Epithelial cell of proximal tubule (primary cell): ENCODE data around the gene RMRP. TPM values are rescaled to one million over a fixed set of nuclear protein-coding genes. Genes with fewer than 3 reads are reported as not detected.

Experiments
- DNase-seq: peaks from one replicate; pipeline ENCODE4 v3.0.0-alpha.2; 2011; ENCODE audit warnings: low read depth
- H3K4me3 ChIP-seq: 2 replicates; pipeline ENCODE4 v1.5.1; 2011; ENCODE audit warnings: low read depth, mild to moderate bottlenecking, low read length
- total RNA-seq: library from RNA; depleted of rRNA; stranded (reverse); fragments of >200 nt; gene quantifications from 2 replicates; pipeline ENCODE4 v1.2.3, GENCODE V29; 2015
- TF ChIP-seq, protein P1 (sequence below): conservative IDR thresholded peaks from 2 replicates; pipeline ENCODE4 v1.5.1; 2012; ENCODE audit warnings: low read depth, mild to moderate bottlenecking, low read length

The RMRP gene
- total RNA-seq, 1 donor from 2014 or later, result 3,154 TPM

- H3K4me3 ChIP-seq, result peak overlapping the region; percentile 78
- TF ChIP-seq, protein P1, sequence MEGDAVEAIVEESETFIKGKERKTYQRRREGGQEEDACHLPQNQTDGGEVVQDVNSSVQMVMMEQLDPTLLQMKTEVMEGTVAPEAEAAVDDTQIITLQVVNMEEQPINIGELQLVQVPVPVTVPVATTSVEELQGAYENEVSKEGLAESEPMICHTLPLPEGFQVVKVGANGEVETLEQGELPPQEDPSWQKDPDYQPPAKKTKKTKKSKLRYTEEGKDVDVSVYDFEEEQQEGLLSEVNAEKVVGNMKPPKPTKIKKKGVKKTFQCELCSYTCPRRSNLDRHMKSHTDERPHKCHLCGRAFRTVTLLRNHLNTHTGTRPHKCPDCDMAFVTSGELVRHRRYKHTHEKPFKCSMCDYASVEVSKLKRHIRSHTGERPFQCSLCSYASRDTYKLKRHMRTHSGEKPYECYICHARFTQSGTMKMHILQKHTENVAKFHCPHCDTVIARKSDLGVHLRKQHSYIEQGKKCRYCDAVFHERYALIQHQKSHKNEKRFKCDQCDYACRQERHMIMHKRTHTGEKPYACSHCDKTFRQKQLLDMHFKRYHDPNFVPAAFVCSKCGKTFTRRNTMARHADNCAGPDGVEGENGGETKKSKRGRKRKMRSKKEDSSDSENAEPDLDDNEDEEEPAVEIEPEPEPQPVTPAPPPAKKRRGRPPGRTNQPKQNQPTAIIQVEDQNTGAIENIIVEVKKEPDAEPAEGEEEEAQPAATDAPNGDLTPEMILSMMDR, result no peak
- no peak for DNase-seq
Measured at GRCh38 chr9:35658968-35659220, 1.1 kb upstream of the RMRP start.

DNA sequence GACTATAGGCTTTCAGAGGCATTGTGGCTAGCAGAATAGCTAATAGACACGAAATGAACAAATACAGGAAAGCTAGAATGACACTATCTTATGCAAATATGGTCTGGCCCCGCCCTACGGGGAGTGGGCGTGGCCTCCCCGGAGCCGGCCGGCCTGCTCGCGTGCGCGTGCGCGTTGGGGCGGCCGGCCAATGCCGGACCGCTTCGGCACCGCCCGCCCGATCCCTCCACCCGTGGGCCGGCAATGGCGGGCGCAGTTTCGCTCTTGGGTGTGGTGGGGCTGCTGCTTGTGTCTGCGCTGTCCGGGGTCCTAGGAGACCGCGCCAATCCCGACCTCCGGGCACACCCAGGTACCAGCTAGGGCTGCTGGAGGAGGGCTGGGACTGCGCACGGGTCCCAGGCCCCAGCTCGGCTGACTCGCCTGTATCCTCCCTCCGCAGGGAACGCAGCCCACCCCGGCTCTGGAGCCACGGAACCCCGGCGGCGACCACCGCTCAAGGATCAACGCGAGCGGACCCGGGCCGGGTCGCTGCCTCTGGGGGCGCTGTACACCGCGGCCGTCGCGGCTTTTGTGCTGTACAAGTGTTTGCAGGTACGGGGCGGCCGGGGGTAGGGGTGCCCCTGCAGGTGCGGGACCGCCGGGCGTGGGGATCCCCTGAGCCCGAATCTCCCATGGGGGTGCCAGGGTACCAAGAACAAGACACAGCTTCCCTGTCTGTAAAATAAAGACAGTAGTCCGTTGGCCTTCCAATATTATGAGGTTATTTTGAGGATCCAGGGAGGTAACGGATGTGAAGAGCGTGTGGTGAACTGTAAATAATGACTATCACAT is 533 bp upstream of the RMRP start, which contains the start of gene CCDC107:
Gene CCDC107 (plus strand): TSS at position 156 of the 831 bp plus-strand sequence. CDS start 88 bp downstream, at position 244.
- H3K4me3 ChIP-seq, result peak within 1 kb of the TSS; percentile 78
- TF ChIP-seq, protein P1, result peak; percentile 49
- DNase-seq, result no peak

GRCh38 chr9:35656831-35657545 is 831 bp downstream of the RMRP start:
- peak overlapping the region; percentile 42 for H3K4me3 ChIP-seq
- no peak for DNase-seq
- TF ChIP-seq, protein P1, result no peak

- TF ChIP-seq, protein P1, result no peak
- DNase-seq, result no peak
- H3K4me3 ChIP-seq, result no peak overlapping the region
Measured at GRCh38 chr9:35656348-35656747, 1.5 kb downstream of the RMRP start.

DNA sequence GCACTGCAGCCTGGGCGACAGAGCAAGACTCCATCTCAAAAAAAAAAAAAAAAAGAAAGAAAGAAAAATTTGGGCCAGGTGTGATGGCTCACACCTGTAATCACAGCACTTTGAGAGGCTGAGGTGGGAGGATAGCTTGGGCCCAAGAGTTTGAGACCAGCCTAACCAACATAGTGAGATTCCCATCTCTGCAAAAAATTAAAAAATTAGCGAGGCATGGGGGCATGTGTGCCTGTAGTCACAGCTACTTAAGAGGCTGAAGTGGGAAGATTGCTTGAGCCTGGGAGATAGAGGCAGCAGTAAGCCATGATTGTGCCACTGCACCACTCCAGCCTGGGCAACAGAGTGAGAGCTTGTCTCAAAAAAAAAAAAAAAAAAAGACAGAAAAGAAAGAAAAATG is 4.2 kb downstream of the RMRP start:
- DNase-seq, result no peak
- H3K4me3 ChIP-seq, result no peak overlapping the region
- TF ChIP-seq, protein P1, result no peak

DNA sequence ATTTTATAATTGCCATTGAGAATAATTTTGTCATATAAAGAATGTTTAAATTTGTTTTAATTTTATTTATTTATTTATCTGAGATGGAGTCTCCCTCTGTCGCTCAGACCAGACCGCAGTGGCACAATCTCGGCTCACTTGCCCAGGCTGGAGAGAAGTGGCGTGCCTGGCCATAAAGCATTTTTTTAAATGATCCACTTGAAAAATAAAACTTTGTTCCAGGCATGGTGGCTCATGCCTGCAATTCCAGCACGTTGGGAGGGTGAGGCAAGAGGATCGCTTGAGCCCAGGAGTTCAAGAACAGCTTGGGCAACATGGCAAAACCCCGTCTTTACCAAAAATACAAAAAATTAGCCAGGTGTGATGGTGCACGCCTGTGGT is 5.0 kb downstream of the RMRP start:
- DNase-seq, result no peak
- H3K4me3 ChIP-seq, result no peak overlapping the region
- TF ChIP-seq, protein P1, result no peak
